HepG2 (cell line): ENCODE measurements around the gene CIART. TPM values are rescaled to one million over a fixed set of nuclear protein-coding genes. Genes with fewer than 3 reads are reported as not detected.
A peak's percentile ranks its signal among the peaks of the same experiment; 100 is the strongest.

Experiments used
- CBX2 ChIP-seq, 2 experiments: fragments of 200-600 bp in 1 of 2; sonication (generic); formaldehyde crosslinking in 1 of 2; IDR thresholded peaks; 2 replicates each; pipeline versions ENCODE4 v1.7.0 to v1.8.1; 2018 to 2022; ENCODE audit warnings: low read depth in 2 of 2, low read length in 1 of 2, mild to moderate bottlenecking in 1 of 2, missing genetic modification reagents in 1 of 2
- HDAC1 ChIP-seq: sonication (generic); formaldehyde crosslinking; IDR thresholded peaks from 2 replicates; pipeline ENCODE4 v1.5.1; 2020; ENCODE audit warnings: mild to moderate bottlenecking, missing genetic modification reagents
- KDM5B ChIP-seq: sonication (generic); formaldehyde crosslinking; IDR thresholded peaks from 2 replicates; pipeline ENCODE4 v1.4.0; 2020; ENCODE audit warnings: missing genetic modification reagents, mild to moderate bottlenecking, borderline replicate concordance
- KDM6A ChIP-seq: IDR thresholded peaks from 2 replicates; pipeline ENCODE4 v1.6.1; 2016; ENCODE audit warnings: low read depth
- MAFF ChIP-seq: IDR thresholded peaks from 2 replicates; pipeline ENCODE4 v1.6.1; 2011; ENCODE audit warnings: low read depth, low read length, improper control_type of control experiment
- PCBP2 ChIP-seq: fragments of 200-400 bp; formaldehyde crosslinking; optimal IDR thresholded peaks from 2 replicates; pipeline ENCODE3; 2018; ENCODE audit warnings: low read length, low read depth; ENCODE audit not compliant: poor library complexity, severe bottlenecking
- RXRB ChIP-seq: IDR thresholded peaks from 2 replicates; pipeline ENCODE4 v1.6.1; 2016; ENCODE audit warnings: borderline replicate concordance, missing genetic modification reagents, missing compliant biosample characterization
- SP140L ChIP-seq: sonication (generic); formaldehyde crosslinking; IDR thresholded peaks from 2 replicates; pipeline ENCODE4 v1.4.0; 2020; ENCODE audit warnings: missing genetic modification reagents, borderline replicate concordance
- SP2 ChIP-seq: sonication (generic); formaldehyde crosslinking; IDR thresholded peaks from 2 replicates; pipeline ENCODE4 v1.5.1; 2020; ENCODE audit warnings: mild to moderate bottlenecking, missing genetic modification reagents
- ZNF296 ChIP-seq: sonication (generic); formaldehyde crosslinking; conservative IDR thresholded peaks from 2 replicates; pipeline ENCODE4 v1.5.0; 2020; ENCODE audit warnings: mild to moderate bottlenecking, missing genetic modification reagents
- ZNF335 ChIP-seq: sonication (generic); formaldehyde crosslinking; IDR thresholded peaks from 2 replicates; pipeline ENCODE4 v1.4.0; 2020; ENCODE audit warnings: missing genetic modification reagents
- ZNF350 ChIP-seq: sonication (generic); formaldehyde crosslinking; IDR thresholded peaks from 2 replicates; pipeline ENCODE4 v1.4.0; 2020; ENCODE audit warnings: mild to moderate bottlenecking, low read depth, missing genetic modification reagents, borderline replicate concordance
- ZNF432 ChIP-seq: sonication (generic); formaldehyde crosslinking; IDR thresholded peaks from 2 replicates; pipeline ENCODE4 v1.5.0; 2020; ENCODE audit warnings: missing genetic modification reagents, mild to moderate bottlenecking, borderline replicate concordance
- polyA plus RNA-seq, 8 experiments: library from polyadenylated mRNA; depleted of rRNA in 3 of 8; stranded (reverse) in 7 of 8; unstranded in 1 of 8; fragments of >200 nt; fragmentation: Illumina TruSeq in 4 of 8; extraction: Trizol in 4 of 8; gene quantifications; 2 replicates each; pipeline versions ENCODE4 v1.2.1 to v1.2.3, GENCODE V29; 2011 to 2016; ENCODE audit warnings: low read depth in 4 of 8, missing spikeins in 1 of 8, mixed read lengths in 1 of 8; ENCODE audit not compliant: insufficient read depth in 1 of 8
- total RNA-seq, 5 experiments: library from RNA; depleted of rRNA; stranded (reverse); fragments of >200 nt; fragmentation: Illumina TruSeq; extraction: Trizol; gene quantifications; 2 replicates each; pipeline ENCODE4 v1.2.3, GENCODE V29; 2016; ENCODE audit warnings: low read depth in 1 of 5
- TF ChIP-seq, protein P1 (sequence below): sonication (generic); formaldehyde crosslinking; IDR thresholded peaks from 2 replicates; pipeline ENCODE4 v1.4.0; 2020; ENCODE audit warnings: missing genetic modification reagents, borderline replicate concordance
- TF ChIP-seq, protein P2 (sequence below): sonication (generic); formaldehyde crosslinking; IDR thresholded peaks from 2 replicates; pipeline ENCODE4 v1.4.0; 2020; ENCODE audit warnings: mild to moderate bottlenecking, missing genetic modification reagents
- TF ChIP-seq, protein P3 (sequence below): sonication (generic); formaldehyde crosslinking; conservative IDR thresholded peaks from 2 replicates; pipeline ENCODE4 v1.8.0; 2022; ENCODE audit warnings: mild to moderate bottlenecking, moderate library complexity, missing genetic modification reagents
- TF ChIP-seq, protein P4 (sequence below): sonication (generic); formaldehyde crosslinking; IDR thresholded peaks from 2 replicates; pipeline ENCODE4 v1.5.0; 2020; ENCODE audit warnings: missing genetic modification reagents, mild to moderate bottlenecking, borderline replicate concordance
- TF ChIP-seq, protein P5 (sequence below): sonication (generic); formaldehyde crosslinking; IDR thresholded peaks from 2 replicates; pipeline ENCODE4 v1.4.0; 2020; ENCODE audit warnings: mild to moderate bottlenecking, missing genetic modification reagents
- TF ChIP-seq, protein P6 (sequence below): sonication (generic); formaldehyde crosslinking; IDR thresholded peaks from 2 replicates; pipeline ENCODE4 v1.5.0; 2020; ENCODE audit warnings: missing genetic modification reagents, mild to moderate bottlenecking, borderline replicate concordance

Gene CIART
- total and polyA plus RNA-seq, 2 of the 13 experiments (the other 11 are each of a cell fraction or from before 2014, with no cell fraction given), result 0.58 TPM; not detected in 1

DNA sequence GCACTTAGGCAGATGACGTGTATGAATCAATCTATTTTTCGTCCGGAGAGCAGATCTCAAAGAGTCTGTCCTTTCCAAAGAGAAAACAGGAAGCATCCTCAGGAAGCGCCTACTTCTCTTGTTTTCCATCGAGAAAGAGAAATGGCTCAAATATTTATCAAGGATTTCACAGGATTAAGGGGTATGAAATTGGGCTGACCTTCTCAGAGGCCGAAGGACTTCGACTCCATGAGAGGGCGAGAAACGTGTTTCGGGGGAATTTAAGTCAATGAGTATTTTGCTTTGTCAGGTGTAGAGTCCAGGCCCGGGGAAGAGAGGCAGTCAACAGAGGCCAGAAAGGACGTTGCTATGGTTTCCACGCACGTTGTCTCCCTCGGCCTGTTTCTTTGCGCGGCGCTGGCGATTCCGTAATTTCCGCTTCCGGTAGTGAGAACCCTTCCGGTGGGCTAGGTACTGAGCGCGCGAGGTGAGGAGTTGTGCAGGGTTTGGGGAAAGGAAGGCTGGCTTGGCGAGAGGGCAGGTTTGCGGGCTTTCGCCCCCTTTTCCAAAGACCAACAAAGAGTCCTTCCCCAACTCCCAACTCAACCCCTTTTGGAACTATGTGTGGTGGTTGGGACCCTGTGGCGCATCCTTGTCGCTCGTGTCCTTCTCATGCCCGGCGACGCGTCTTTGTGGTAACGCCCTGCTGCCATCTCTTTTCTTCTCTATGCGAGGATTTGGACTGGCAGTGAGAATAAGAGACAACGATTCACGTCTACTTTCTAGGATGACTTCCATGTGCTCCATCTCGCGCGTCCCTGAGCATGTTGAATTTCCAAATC is 11.3 kb downstream of the CIART start, which contains the start of gene MRPS21 (continued):
- TF ChIP-seq, protein P1, sequence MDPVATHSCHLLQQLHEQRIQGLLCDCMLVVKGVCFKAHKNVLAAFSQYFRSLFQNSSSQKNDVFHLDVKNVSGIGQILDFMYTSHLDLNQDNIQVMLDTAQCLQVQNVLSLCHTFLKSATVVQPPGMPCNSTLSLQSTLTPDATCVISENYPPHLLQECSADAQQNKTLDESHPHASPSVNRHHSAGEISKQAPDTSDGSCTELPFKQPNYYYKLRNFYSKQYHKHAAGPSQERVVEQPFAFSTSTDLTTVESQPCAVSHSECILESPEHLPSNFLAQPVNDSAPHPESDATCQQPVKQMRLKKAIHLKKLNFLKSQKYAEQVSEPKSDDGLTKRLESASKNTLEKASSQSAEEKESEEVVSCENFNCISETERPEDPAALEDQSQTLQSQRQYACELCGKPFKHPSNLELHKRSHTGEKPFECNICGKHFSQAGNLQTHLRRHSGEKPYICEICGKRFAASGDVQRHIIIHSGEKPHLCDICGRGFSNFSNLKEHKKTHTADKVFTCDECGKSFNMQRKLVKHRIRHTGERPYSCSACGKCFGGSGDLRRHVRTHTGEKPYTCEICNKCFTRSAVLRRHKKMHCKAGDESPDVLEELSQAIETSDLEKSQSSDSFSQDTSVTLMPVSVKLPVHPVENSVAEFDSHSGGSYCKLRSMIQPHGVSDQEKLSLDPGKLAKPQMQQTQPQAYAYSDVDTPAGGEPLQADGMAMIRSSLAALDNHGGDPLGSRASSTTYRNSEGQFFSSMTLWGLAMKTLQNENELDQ (CRISPR knock-in tag), result no peak
- TF ChIP-seq ZNF296 (CRISPR knock-in tag) (no peak), CBX2 (IDR thresholded peaks at IDR 0.05; ENCODE audit: low read depth, low read length) (no peak), CBX2 (CRISPR knock-in tag; IDR thresholded peaks at IDR 0.05; ENCODE audit: low read depth) (no peak), ZNF335 (CRISPR knock-in tag) (peak; percentile 80), MAFF (peak; percentile 54), ZNF432 (CRISPR knock-in tag) (no peak), PCBP2 (no peak), RXRB (CRISPR knock-in tag) (peak; percentile 53; the same call in 1 of the 2 replicates), ZNF350 (peak; percentile 63; the same call in 1 of the 2 replicates), SP140L (CRISPR knock-in tag) (0 out of 2 replicates have a peak, but pooled peaks have one; percentile 31), KDM6A (CRISPR knock-in tag) (no peak), KDM5B (CRISPR knock-in tag) (no peak; the same call in 1 of the 2 replicates), HDAC1 (peak; percentile 91), SP2 (CRISPR knock-in tag) (no peak)
- TF ChIP-seq, protein P2, sequence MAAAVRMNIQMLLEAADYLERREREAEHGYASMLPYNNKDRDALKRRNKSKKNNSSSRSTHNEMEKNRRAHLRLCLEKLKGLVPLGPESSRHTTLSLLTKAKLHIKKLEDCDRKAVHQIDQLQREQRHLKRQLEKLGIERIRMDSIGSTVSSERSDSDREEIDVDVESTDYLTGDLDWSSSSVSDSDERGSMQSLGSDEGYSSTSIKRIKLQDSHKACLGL (CRISPR knock-in tag), result peak; percentile 32; the same call in 1 of the 2 replicates
- TF ChIP-seq, protein P3, sequence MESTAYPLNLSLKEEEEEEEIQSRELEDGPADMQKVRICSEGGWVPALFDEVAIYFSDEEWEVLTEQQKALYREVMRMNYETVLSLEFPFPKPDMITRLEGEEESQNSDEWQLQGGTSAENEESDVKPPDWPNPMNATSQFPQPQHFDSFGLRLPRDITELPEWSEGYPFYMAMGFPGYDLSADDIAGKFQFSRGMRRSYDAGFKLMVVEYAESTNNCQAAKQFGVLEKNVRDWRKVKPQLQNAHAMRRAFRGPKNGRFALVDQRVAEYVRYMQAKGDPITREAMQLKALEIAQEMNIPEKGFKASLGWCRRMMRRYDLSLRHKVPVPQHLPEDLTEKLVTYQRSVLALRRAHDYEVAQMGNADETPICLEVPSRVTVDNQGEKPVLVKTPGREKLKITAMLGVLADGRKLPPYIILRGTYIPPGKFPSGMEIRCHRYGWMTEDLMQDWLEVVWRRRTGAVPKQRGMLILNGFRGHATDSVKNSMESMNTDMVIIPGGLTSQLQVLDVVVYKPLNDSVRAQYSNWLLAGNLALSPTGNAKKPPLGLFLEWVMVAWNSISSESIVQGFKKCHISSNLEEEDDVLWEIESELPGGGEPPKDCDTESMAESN (CRISPR knock-in tag), result 0 out of 2 replicates have a peak, but pooled peaks have one; percentile 19
- TF ChIP-seq, protein P4, sequence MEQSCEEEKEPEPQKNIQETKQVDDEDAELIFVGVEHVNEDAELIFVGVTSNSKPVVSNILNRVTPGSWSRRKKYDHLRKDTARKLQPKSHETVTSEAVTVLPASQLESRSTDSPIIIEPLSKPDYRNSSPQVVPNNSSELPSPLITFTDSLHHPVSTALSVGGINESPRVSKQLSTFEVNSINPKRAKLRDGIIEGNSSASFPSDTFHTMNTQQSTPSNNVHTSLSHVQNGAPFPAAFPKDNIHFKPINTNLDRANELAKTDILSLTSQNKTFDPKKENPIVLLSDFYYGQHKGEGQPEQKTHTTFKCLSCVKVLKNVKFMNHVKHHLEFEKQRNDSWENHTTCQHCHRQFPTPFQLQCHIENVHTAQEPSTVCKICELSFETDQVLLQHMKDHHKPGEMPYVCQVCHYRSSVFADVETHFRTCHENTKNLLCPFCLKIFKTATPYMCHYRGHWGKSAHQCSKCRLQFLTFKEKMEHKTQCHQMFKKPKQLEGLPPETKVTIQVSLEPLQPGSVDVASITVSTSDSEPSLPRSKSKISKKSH (CRISPR knock-in tag), result peak; percentile 87; the same call in 1 of the 2 replicates
- TF ChIP-seq, protein P5, sequence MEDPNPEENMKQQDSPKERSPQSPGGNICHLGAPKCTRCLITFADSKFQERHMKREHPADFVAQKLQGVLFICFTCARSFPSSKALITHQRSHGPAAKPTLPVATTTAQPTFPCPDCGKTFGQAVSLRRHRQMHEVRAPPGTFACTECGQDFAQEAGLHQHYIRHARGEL, result no peak
- TF ChIP-seq, protein P6, sequence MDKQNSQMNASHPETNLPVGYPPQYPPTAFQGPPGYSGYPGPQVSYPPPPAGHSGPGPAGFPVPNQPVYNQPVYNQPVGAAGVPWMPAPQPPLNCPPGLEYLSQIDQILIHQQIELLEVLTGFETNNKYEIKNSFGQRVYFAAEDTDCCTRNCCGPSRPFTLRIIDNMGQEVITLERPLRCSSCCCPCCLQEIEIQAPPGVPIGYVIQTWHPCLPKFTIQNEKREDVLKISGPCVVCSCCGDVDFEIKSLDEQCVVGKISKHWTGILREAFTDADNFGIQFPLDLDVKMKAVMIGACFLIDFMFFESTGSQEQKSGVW (CRISPR knock-in tag), result no peak
